Subcutaneous adipose tissue (tissue), 4 donors: ENCODE results near the gene NME7. TPM values are rescaled to one million over a fixed set of nuclear protein-coding genes. Genes with fewer than 3 reads are reported as not detected.

Experiments
- total RNA-seq, 4 donors: library from RNA; depleted of rRNA; stranded (reverse); fragments of >200 nt; gene quantifications; one replicate each; pipeline ENCODE4 v1.1.0, GENCODE V29; 2016
- TF ChIP-seq, protein P1 (sequence below): fragments of 450-650 bp; IDR thresholded peaks from one replicate; pipeline ENCODE4 v1.5.1; 2016; ENCODE audit warnings: low read depth, mild to moderate bottlenecking, control low read depth, antibody characterized with exemption, moderate library complexity

Gene NME7
- total RNA-seq, 4 donors from 2014 or later = 10.5 to 14.2 (median 12.9) TPM

DNA sequence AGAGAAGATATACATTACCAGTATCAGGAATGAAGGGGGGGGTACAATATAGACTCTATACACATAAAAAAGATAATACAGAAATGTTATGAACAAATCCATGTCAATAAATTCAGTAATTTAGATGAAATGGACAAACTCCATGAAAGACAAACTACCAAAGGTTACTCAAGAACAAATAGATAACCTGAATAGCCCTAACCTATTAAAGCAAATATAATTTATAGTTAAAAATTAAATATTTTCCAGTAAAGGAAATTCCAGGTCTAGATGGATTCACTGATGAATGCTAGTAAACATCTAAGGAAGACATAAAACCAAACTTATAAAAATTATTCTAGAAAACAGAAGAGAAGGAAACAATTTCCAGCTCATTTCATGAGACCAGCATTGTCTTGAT, 13.6 kb upstream of the NME7 start:
- TF ChIP-seq, protein P1, sequence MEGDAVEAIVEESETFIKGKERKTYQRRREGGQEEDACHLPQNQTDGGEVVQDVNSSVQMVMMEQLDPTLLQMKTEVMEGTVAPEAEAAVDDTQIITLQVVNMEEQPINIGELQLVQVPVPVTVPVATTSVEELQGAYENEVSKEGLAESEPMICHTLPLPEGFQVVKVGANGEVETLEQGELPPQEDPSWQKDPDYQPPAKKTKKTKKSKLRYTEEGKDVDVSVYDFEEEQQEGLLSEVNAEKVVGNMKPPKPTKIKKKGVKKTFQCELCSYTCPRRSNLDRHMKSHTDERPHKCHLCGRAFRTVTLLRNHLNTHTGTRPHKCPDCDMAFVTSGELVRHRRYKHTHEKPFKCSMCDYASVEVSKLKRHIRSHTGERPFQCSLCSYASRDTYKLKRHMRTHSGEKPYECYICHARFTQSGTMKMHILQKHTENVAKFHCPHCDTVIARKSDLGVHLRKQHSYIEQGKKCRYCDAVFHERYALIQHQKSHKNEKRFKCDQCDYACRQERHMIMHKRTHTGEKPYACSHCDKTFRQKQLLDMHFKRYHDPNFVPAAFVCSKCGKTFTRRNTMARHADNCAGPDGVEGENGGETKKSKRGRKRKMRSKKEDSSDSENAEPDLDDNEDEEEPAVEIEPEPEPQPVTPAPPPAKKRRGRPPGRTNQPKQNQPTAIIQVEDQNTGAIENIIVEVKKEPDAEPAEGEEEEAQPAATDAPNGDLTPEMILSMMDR = no peak

DNA sequence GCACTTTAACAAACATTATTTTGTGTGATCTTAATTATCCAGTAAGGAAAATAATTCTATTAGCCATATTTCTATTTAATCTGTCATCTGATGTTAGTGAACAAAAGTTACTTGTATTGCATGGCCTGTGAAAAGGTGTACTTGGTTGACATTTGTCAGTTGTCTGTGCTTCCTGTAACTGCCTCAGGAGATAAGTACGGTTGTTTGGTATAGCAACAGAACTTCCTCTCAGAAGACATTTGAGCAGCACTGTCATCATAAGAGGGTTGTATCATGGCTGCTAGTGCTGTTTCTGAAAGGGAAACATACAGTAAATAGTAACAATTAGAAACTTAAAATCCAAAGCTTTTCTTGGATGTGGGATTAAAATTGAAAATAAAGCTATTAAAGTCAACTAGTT, 3.8 kb upstream of the NME7 start:
- TF ChIP-seq, protein P1 = no peak

DNA sequence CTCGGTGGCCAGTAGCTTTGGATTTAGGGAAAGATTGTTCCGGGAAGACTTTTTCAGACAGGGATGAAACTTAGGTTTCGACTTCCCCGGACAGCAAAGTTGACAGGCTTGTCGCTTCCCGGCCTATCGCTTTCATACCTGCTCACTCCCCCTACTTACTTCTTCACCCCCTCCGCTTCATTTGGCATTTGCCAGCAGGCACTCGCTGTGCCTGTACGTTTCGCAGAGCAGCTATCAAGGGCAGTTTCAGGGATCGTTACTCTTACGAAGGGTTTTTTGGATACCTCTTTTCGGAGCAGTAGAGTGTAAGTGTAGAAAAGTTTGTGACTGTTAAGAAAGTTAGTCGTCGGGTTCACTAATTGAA, 791 bp upstream of the NME7 start:
- TF ChIP-seq, protein P1 = no peak

DNA sequence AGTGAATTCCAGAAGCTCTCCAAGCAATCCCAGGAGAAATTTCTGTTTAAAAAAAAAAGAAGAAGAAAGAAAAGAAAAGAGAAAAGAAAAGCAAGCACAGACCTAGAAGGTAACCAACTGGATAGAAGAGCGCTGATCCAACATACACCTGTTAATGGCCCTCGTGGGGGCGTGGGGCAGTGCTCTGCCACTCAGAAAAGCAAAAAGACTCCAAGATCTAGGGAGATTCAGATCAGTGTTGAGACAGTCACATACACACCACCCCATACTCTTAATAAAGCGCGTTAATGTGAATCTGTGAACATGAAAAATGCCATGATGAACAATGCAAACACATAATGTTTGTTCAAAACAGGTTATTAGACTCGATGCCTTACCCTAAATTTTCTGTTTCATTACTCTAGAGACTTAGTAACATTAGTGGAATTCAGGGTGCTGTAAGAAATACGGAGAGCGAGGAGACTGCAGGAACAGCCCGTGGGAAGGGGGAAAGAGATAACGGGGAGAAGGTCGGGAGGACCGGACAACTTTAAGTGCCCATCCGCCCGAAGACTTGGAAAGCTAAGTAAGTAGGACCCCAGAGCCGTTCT, 406 bp downstream of the NME7 start:
- TF ChIP-seq, protein P1 = no peak

DNA sequence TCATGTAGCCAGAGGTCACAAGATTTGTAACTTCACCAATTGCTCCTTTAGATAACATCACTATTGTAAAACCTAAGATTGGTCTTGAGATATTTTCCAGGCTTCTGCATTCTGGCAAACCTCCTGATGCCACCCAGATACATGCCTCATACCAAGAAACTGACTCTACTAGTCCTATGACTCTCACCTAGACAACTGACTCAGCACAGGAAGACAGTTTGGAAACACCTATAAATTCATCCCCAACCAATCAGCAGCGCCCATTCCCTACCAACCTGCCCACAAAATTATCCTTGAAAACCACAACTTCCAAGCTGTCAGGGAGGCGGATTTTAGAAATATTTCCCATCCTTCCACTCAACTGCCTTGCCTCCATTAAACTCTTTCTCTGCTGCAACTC, 2.6 kb downstream of the NME7 start:
- TF ChIP-seq, protein P1 = no peak

DNA sequence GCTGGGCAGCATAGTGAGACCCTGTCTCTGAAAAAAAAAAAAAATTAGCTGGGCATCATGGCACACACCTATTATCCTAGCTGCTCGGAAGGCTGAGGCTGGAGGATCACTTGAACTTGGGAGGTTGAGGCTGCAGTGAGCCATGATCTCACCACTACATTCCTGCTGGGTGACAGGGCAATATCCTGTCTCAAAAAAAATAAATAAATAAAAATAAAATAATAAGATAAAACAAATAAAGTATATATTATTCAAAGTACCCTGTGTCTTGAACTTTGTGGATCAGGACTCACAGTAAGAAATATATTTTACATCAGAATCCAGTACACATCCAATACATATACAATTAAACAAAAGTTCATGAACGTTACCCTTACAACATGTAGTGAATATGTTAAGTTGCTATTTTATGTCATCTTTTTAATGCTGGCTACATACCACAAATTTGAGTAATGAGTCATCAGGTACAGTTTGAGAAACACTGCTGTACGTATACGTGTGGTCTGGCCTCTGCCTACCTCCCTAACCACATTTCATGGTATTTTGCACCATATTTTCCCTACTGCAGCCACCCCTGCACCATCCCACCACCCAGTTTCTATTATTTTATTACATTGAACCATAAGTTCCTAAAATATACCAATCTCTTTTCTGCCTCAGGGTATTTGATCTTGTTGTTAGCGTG, 4.4 kb downstream of the NME7 start:
- TF ChIP-seq, protein P1 = no peak

DNA sequence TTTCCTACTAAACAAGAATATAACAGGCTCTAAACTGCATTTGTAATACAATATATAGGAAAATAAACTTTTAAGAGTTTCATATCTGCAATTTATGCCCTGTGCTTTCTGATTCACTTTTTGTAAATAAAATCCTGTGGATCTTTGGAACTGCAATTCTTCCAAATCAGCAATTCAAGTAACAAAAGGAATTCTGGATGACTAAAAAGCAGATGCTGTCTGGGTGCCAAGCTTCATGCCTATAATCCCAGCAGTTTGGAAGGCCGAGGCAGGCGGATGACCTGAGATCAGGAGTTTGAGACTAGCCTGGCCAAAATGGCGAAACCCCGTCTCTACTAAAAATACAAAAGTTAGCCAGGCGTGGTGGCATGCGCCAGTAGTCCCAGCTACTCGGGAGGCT, 6.3 kb downstream of the NME7 start:
- TF ChIP-seq, protein P1 = no peak
